ENCODE data around the gene HPSE. TPM values are rescaled to one million over a fixed set of nuclear protein-coding genes. Genes with fewer than 3 reads are reported as not detected.

The HPSE gene
- 1 to 10 TPM in 1 of 2 donors, under 1 TPM in 1; 0.82 to 1.5 TPM for total RNA-seq

GRCh38 chr4:83334425-83335241 lies at the start of gene HPSE:
HPSE (minus strand) TSS chr4:83334848; CDS start chr4:83334782, 66 bp downstream.
- peak; percentile 68 for DNase-seq (ENCODE audit: low spot score)
- TF ChIP-seq CTCF (IDR thresholded peaks at IDR 0.05) = no peak
- TF ChIP-seq POLR2A (IDR thresholded peaks at IDR 0.05) = peak; percentile 84
- TF ChIP-seq POLR2AphosphoS5 (IDR thresholded peaks at IDR 0.05) = peak; percentile 22
- intact Hi-C loops (cut with DNase I) = no loop called here
- WGBS = under 1% methylated on average over 61 of the region's 63 CpGs
- Histone ChIP-seq H3K4me1 (replicated peaks) (no peaks in the 10 kb centered on the region), H3K9me3 (no peaks in the 10 kb centered on the region), H3K4me3 (peak within 1 kb of the TSS; percentile 27 to 32), H3K27ac (no peak within 1 kb of the TSS), H3K36me3 (no peaks in the 10 kb centered on the region), H3K27me3 (replicated peaks; ENCODE audit: insufficient read depth) (no peaks in the 10 kb centered on the region)

- no peak for TF ChIP-seq POLR2A (IDR thresholded peaks at IDR 0.05)
- TF ChIP-seq POLR2AphosphoS5 (IDR thresholded peaks at IDR 0.05) = no peak
- no peak for TF ChIP-seq CTCF (IDR thresholded peaks at IDR 0.05)
- Histone ChIP-seq H3K27me3 (replicated peaks; ENCODE audit: insufficient read depth) (no peaks in the 10 kb centered on the region), H3K4me1 (replicated peaks) (no peaks in the 10 kb centered on the region), H3K9me3 (no peaks in the 10 kb centered on the region), H3K27ac (no peak overlapping the region), H3K4me3 (no peak overlapping the region), H3K36me3 (no peaks in the 10 kb centered on the region)
- DNase-seq (ENCODE audit: low spot score) = no peak
- WGBS = 76% methylated on average over 2 of the region's 2 CpGs
- intact Hi-C loops (cut with DNase I) = no loop called here
These were observed 48.2 kb upstream of the HPSE start for GRCh38 chr4:83382850-83383249.

GRCh38 chr4:83381173-83381572 lies 46.5 kb upstream of the HPSE start:
- H3K4me3 ChIP-seq = no peak overlapping the region
- H3K27me3 ChIP-seq (replicated peaks; ENCODE audit: insufficient read depth) = no peaks in the 10 kb centered on the region
- no peaks in the 10 kb centered on the region for H3K4me1 ChIP-seq (replicated peaks)
- no peaks in the 10 kb centered on the region for H3K36me3 ChIP-seq
- H3K27ac ChIP-seq = no peak overlapping the region
- TF ChIP-seq CTCF (IDR thresholded peaks at IDR 0.05) (no peak), POLR2AphosphoS5 (IDR thresholded peaks at IDR 0.05) (no peak), POLR2A (IDR thresholded peaks at IDR 0.05) (no peak)
- H3K9me3 ChIP-seq = no peaks in the 10 kb centered on the region
- 54% methylated on average over 4 of the region's 4 CpGs for WGBS
- intact Hi-C loops (cut with DNase I) = no loop called here
- no peak for DNase-seq (ENCODE audit: low spot score)

- no peaks in the 10 kb centered on the region for H3K27me3 ChIP-seq (replicated peaks; ENCODE audit: insufficient read depth)
- no peak for DNase-seq (ENCODE audit: low spot score)
- intact Hi-C loops (cut with DNase I) = no loop called here
These were observed 43.8 kb upstream of the HPSE start for GRCh38 chr4:83378419-83378818.

More at GRCh38 chr4:83378419-83378818, 43.8 kb upstream of the HPSE start:
- H3K4me3 ChIP-seq = no peak overlapping the region
- WGBS = 92% methylated on average over 5 of the region's 5 CpGs
- no peaks in the 10 kb centered on the region for H3K9me3 ChIP-seq
- no peaks in the 10 kb centered on the region for H3K36me3 ChIP-seq
- H3K4me1 ChIP-seq (replicated peaks) = no peaks in the 10 kb centered on the region
- TF ChIP-seq CTCF (IDR thresholded peaks at IDR 0.05) = no peak
- no peak for TF ChIP-seq POLR2AphosphoS5 (IDR thresholded peaks at IDR 0.05)
- TF ChIP-seq POLR2A (IDR thresholded peaks at IDR 0.05) = no peak
- no peak overlapping the region for H3K27ac ChIP-seq
